Posterior vena cava (tissue), 2 donors: ENCODE data around the gene PTX3. TPM values are rescaled to one million over a fixed set of nuclear protein-coding genes. Genes with fewer than 3 reads are reported as not detected.

Source experiments
- DNase-seq: peaks from one replicate; pipeline ENCODE4 v3.0.0-alpha.2; 2020; ENCODE audit warnings: low spot score
- intact Hi-C, 2 donors: fragments of 100-400 bp; cut with DNase I; formaldehyde crosslinking; loops; one replicate each; pipeline versions ENCODE4 v1.14.1 to v1.14.2; 2022 to 2023
- long read RNA-seq, 2 donors: library from polyadenylated mRNA; unstranded; transcript quantifications; one replicate each; pipeline ENCODE4 v2.0.0, GENCODE V29; 2020 to 2021
- total RNA-seq, 2 donors: library from RNA; stranded (reverse); fragmentation: NEBNext Ultra II Directional; extraction: Animal tissue kit (Norgen Biotek cat#: 25700); gene quantifications; one replicate each; pipeline ENCODE4 v1.2.1, GENCODE V29; 2021
- donor health status: DM: yes; HTN: yes; CAD: no.
- donor health status: DM: yes; HTN: yes; CAD: no.

Gene PTX3
- total RNA-seq, result 10 to 100 TPM; 12.9 to 84.0 TPM
- long read RNA-seq, donor 1, partial matches to known transcripts, result 0 of 4 reads
- long read RNA-seq, donor 1, other reads (novel, unspliced or antisense), result 1 of 4 reads
- long read RNA-seq, donor 2, transcript PTX3-201 (3 exons, 1,940 nt), result major isoform, 9 of 22 reads
- long read RNA-seq, donor 2, partial matches to known transcripts, result 7 of 22 reads
- long read RNA-seq, donor 2, other reads (novel, unspliced or antisense), result 6 of 22 reads

GRCh38 chr3:157436583-157437291 is at the start of gene PTX3:
Gene PTX3, plus strand, starts transcription at chr3:157436850. Its CDS starts 84 bp downstream, at chr3:157436934.
- peak; percentile 81 for DNase-seq
- intact Hi-C loops, result no loop called here

- no peak for DNase-seq
- intact Hi-C loops, result no loop called here
These were observed 48.8 kb upstream of the PTX3 start for GRCh38 chr3:157387708-157388435.

DNA sequence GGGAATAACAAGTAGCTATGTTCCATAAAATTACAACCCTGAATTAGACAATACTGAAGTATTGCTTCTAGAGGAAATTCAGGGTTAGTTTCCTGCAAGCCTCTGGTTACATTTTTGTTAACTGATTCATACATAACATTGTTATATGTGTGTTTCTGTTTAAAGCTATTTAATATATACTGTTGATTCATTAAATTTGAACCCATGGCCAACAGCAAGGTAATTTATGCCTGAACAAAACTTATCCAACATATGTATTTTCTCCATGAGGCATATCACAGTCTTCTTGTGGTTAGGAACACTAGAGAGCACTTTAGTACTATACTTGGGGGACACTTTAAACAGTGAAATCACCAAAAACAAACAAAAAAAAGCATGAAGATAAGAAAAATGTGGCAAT is 47.7 kb upstream of the PTX3 start:
- intact Hi-C loops, result no loop called here
- no peak for DNase-seq

DNA sequence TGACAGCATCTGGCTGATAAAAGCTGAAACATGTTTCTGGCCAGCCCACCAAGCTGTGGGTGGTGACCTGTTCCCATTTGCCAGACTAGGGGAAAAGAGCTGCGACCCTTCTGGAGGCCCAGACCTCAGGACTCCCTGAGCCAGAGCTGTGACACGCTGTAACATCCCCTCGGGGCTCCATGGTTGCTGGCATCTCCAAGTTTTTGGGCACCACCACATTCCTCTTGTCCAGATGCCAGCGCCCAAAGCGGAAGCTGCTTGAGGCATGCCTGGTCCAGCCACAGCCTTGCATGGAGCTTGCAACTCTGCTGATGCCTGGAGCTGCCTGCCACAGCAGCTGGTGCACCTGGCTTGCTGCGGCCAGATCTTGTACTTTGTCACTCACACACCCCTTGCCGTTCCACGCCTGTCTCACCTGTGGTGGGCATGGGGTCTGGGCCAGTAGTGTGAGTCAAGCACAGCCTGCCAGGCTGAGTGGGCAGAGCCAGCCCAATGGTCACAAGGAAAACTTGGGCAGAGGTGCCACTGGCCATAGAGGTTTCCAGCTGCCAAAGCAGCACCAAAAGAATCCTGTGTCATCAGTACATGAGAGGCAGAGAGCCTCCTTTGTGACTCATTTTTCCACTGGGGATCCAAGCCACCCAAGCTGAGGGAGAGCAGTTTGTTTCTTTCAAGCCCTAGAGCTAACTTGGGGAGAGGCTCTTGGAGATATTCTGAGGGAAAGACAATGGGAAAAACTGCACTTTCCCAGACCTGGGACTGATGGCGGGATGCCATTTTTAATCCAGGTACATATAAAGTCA is 45.7 kb upstream of the PTX3 start:
- intact Hi-C loops, result no loop called here
- no peak for DNase-seq

- no peak for DNase-seq
- intact Hi-C loops, result no loop called here
These were observed 44.5 kb upstream of the PTX3 start for GRCh38 chr3:157392104-157392503.

DNA sequence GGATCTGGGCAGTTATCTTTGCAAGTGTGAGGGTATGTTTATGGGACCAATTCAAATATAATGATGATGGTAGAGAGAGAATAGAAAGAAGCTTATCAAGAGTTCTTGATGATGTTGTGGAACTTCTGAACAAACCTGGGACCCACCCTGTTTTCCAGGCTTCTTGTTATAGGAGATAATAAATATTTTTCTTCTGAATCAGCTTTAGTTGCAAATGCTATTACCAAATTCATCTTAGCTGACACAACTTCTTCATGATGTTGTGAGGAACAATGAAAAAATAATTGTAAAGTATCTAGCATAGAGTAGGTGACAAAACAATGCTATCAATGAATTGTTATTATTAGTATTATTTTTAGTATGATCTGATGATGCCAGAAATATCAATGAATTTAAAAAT is 43.5 kb upstream of the PTX3 start:
- no peak for DNase-seq
- intact Hi-C loops, result no loop called here

DNA sequence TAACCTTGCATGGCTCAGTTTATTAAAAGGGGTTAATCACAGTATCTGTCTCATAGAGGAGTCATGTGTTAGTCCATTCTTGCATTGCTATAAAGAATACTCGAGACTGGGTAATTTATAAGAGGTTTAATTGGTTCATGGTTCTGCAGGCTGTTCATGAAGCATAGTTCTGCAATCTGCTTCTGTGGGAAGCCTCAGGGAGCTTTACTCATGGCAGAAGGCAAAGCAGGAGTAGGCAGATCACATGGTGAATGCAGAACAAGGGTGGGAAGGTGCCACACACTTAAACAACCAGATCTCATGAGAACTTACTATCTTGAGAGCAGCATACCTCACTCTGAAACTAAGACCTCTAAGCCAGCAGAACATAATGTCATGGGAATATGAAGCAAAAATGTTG is 42.2 kb upstream of the PTX3 start:
- no peak for DNase-seq
- intact Hi-C loops, result no loop called here

DNA sequence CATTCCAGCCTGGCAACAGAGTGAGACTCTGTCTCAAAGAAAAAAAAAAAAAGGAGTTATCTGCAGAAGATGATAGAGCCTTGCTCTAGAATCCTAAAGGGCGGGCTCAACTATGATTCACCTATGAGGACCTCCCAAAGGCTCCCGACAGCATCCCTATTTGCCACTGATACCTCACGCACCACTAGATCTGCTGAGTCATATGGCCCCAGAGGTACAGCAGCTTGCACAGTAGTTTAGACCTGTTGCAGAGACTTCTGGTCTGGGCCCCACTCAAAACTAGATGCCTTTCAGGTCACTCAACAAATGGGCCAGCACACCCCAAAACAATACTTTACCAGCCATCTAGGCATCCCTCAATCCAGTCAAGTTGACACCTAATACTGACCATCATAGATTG is 38.1 kb upstream of the PTX3 start:
- no peak for DNase-seq
- intact Hi-C loops, result no loop called here

- DNase-seq, result no peak
- intact Hi-C loops, result no loop called here
These were observed 32.3 kb upstream of the PTX3 start for GRCh38 chr3:157404381-157404780.

DNA sequence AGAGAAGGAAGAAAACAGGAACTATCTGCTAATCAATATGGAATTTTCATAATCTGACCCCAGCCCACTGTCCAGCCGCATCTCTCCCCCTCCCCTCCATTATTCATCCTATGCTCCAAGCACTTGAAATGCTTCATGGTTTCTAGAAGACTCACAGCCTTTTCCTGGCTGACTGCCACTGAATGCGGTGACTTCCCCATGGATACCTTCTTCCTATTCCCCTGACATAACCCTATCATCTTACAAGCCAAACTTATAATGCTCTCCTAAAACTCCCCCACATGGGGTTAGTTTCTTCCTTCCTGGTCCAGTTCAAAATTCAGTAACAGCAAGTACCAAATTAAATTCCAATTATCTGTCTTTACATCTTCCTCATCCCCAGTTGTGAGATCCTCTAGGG is 31.2 kb upstream of the PTX3 start:
- DNase-seq, result no peak
- intact Hi-C loops, result no loop called here

DNA sequence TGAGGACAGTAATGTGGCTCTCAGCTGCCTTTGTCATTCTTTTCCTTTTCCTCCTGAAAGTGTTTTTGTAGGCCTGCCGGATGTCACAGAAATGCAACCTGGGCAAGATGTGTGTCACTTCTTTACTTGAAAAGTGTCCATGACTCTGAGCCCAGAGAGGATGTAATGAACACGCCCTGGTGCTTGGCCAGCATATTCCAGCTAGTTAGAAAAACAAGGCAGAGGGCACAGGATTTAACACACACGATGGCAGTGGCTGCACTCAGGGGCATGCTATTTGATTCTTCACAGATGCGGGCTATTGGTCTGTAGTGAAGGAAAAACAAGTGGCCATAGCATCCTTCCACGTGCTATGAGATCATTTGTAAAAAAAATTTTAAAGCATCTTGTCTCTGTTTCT is 30.3 kb upstream of the PTX3 start:
- no peak for DNase-seq
- intact Hi-C loops, result no loop called here

GRCh38 chr3:157407769-157408168 is 28.9 kb upstream of the PTX3 start:
- intact Hi-C loops, result no loop called here
- no peak for DNase-seq

DNA sequence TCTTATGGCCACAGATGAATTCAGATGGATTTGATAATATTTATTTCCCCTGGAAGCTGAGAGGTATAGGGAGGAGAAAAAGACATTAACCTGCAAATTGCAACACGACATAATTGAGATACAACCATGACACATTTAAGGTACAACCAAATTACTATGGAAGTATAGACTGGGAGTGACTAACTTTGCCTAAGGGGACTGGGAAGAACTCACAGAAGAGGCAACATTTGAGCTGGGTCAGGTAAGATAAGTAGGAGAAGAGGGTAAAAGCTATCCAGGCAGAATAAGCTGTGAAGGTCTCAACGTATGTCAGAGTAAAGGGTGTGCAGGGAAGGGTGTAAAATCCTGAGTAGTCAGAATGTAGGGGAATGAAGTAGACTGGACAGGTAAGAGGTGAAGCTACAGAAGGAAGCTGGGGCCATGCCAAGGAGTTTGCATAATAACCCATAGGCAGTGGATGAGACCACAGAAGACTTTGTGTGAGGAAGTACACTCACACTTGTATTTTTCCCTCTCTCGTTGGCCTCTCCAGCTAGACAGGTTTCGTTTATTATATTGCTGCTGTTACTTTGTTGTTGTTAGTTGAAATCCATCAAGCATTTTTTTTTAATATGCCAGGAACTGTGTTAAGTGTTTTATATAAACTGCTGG is 28.0 kb upstream of the PTX3 start:
- DNase-seq, result no peak
- intact Hi-C loops, result no loop called here

DNA sequence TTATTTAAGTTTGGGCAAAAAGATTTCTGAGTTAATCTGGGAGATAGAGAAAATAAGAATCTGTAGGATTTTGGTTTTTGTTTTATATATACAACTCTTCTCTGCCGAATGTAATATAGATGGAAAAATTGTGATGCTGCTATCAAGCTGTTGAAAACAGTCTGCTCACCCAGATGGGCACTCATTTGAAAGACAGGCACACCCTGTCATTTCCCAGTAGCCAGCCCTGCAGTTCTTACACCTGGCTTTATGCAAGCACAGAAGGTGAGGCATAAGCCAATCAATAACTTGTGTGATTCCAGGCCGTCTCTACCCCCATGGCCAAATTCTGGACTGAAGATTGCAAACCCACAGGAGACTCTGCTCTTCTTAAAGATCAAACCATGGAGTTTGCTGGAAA is 27.1 kb upstream of the PTX3 start:
- no peak for DNase-seq
- intact Hi-C loops, result no loop called here

DNA sequence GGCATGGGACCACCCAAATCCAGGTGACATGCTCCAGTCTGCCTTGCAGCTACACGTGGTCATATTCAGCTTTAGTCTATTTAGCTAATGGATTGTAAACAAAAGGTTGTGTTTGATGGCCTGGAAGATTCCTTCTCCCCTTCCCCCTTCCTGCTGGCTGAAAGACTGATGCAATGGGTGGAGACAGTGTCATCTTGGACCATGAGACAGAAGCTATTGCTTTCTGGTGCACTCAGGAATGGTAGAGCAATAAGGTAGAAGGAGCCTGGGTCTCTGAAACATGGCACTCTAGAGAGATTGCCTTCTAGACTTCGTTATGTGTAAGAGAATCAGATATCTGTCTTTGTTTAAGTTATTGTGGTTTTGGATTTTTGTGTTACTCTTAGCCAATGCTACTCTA is 25.7 kb upstream of the PTX3 start:
- no peak for DNase-seq
- intact Hi-C loops, result no loop called here

DNA sequence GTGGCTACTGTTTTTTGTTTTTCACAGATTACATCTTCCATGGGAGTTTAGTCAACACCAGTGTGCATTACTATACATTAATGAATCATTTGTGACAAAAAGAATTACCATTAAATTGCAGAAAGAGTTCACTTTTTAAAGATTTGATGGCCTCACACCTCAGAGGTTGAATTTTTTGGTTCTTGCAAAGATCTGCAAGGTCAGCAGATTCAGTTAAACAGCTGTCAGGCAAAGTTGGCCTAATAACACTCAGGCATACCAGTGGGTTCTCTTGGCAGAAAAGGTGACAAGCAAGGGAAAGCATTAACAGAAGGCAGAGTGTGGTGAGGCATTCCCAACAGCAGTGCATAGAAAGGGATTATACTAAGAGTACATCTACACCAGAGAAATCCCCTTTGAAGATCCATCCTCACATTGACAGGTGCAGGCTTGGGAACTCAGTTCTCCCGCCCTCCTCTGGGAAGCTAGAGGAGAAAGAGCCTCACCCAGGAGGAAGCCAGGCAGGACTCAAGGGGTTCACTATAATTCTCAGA is 24.3 kb upstream of the PTX3 start:
- intact Hi-C loops, result no loop called here
- DNase-seq, result no peak

GRCh38 chr3:157414861-157415260 is 21.8 kb upstream of the PTX3 start:
- DNase-seq, result no peak

DNA sequence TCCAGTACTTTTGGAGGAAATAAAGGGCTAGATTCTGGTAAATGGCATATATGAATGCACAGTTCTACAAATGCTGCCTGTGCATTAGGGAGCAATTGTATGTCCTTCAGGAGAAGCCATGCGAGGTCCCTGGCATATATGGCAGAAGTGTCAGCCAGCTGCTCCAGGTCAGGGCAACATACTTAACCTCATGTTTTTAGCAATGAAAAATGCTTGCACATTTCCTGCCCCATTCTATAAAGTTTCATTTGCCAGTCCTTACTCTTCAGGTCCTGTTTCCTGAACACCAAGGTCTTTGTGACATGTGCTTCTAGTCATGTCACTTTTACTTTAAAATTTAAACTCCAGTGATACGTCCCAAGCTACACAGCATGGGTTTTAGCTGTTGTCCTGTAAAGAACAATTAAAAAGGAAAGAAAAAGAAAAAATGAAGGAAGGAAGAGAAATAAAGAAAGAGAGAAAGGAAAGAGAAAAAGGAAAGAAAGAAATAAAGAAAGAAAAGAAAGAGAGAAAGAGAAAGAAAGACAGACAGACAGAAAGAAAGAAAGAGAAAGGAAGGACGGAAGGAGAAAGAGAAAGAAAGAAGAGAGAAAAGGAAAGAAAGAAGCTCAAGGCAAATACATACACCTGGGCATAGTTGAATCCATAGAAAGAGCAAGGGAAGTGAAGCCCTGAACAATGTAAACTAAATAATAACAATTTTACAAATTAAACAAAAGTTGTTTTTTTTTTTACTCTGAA is 20.1 kb upstream of the PTX3 start:
- no peak for DNase-seq
- intact Hi-C loops, result no loop called here

More at GRCh38 chr3:157414861-157415260, 21.8 kb upstream of the PTX3 start:
- intact Hi-C loops, result no loop called here
